AG04449 (cell line): ENCODE results near the gene NAA15.
"Not testable (repeated sequence)": the region's sequence is repeated elsewhere in the genome, so short reads cannot be mapped to it uniquely, and the experiment has no call there.

ENCODE experiments used
- CTCF ChIA-PET: fragments of 350-600 bp; formaldehyde crosslinking; extraction: SDS; loops from one replicate; lab custom pipeline; 2021; ENCODE audit warnings: antibody characterized with exemption; lab: Yijun Ruan, JAX
- POLR2A ChIA-PET: fragments of 400-600, 350-600 bp; formaldehyde crosslinking; extraction: SDS; loops from one replicate; lab custom pipeline; 2020; ENCODE audit warnings: antibody characterized with exemption, inconsistent platforms; lab: Yijun Ruan, JAX
- DNase-seq: peaks from one replicate; pipeline ENCODE4 v3.0.0-alpha.2; 2010; ENCODE audit warnings: low read depth, low spot score
- H3K4me3 ChIP-seq: 2 replicates; pipeline ENCODE4 v1.5.1; 2011; ENCODE audit warnings: low read depth, mild to moderate bottlenecking, control low read depth, low read length
- TF ChIP-seq, protein P1 (sequence below): IDR thresholded peaks from one replicate; pipeline ENCODE4 v1.5.1; 2011; ENCODE audit warnings: mild to moderate bottlenecking, moderate library complexity, low read length, control low read depth, inconsistent platforms; ENCODE audit not compliant: insufficient read depth; ENCODE audit errors: missing control alignments

The NAA15 gene

GRCh38 chr4:139301113-139301820 lies at the start of gene NAA15:
NAA15 (plus strand) TSS chr4:139301505; CDS start chr4:139301778, 273 bp downstream.
- ChIA-PET CTCF (interaction anchor here (0.8 to 2.5 kb wide), 10 partner anchors 12 to 271 kb away, joined by 3 to 12 read pairs (median 4); partner anchors contain the start of gene MGARP), POLR2A (interaction anchor here (0.5 to 2.1 kb wide), 8 partner anchors 10 to 217 kb away, joined by 3 to 7 read pairs (median 4); no protein-coding TSS in a partner anchor)

DNA sequence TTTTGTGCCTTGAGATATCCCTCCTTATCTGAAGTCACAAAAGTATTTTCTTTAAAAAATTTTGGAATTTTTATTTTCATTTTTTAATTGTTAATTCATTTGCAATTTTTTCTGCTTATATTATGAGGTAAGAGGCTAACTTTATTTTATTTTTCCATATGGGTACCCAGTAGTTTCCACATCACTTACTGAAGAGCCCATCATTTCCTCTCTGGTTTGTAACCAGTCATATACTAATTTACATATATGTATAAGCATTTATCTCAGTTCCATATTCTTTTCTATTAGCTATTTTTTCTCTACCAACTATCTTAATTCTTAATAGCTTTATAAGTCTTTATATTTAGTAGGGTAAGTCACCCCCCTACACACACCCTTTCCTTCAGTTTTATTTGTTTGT lies 48.3 kb upstream of the NAA15 start:
- CTCF ChIA-PET = interaction anchor here (1.0 to 2.3 kb wide), 2 partner anchors 21 to 42 kb away, joined by 4 to 6 read pairs; no protein-coding TSS in a partner anchor
- no peak overlapping the region for H3K4me3 ChIP-seq
- POLR2A ChIA-PET = no interaction called here
- TF ChIP-seq, protein P1, sequence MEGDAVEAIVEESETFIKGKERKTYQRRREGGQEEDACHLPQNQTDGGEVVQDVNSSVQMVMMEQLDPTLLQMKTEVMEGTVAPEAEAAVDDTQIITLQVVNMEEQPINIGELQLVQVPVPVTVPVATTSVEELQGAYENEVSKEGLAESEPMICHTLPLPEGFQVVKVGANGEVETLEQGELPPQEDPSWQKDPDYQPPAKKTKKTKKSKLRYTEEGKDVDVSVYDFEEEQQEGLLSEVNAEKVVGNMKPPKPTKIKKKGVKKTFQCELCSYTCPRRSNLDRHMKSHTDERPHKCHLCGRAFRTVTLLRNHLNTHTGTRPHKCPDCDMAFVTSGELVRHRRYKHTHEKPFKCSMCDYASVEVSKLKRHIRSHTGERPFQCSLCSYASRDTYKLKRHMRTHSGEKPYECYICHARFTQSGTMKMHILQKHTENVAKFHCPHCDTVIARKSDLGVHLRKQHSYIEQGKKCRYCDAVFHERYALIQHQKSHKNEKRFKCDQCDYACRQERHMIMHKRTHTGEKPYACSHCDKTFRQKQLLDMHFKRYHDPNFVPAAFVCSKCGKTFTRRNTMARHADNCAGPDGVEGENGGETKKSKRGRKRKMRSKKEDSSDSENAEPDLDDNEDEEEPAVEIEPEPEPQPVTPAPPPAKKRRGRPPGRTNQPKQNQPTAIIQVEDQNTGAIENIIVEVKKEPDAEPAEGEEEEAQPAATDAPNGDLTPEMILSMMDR = no peak
- no peak for DNase-seq

More at GRCh38 chr4:139301113-139301820, at the start of gene NAA15:
- peak within 1 kb of the TSS; percentile 88 for H3K4me3 ChIP-seq
- TF ChIP-seq, protein P1 = no peak
- peak; percentile 80 for DNase-seq

- TF ChIP-seq, protein P1 = no peak
- ChIA-PET POLR2A (interaction anchor here (0.8 to 1.1 kb wide), 2 partner anchors 10 to 42 kb away, joined by 3 to 4 read pairs; no protein-coding TSS in a partner anchor), CTCF (interaction anchor here (2.3 kb wide), 1 partner anchor 41 kb away, joined by 6 read pairs; no protein-coding TSS in a partner anchor)
- DNase-seq = no peak
- H3K4me3 ChIP-seq = no peak overlapping the region
Measured at GRCh38 chr4:139253713-139254112, 47.6 kb upstream of the NAA15 start.

DNA sequence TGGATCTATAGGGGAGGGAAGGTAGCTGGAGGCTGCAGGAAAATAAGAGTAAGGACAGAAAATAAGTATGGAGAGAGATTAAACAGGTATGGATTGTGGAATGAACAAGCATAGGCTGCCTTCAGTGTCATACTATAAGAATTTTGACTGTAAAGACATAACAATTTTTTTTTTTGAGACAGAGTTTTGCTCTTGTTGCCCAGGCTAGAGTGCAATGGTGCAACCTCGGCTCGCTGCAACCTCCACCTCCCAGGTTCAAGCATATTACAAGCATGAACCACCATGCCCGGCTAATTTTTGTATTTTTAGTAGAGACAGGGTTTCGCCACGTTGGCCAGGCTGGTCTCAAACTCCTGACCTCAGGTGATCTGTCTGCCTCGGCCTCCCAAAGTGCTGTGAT lies 45.7 kb upstream of the NAA15 start:
- POLR2A ChIA-PET, DNase-seq, H3K4me3 ChIP-seq: not testable (repeated sequence)
- CTCF ChIA-PET = interaction anchor here (1.0 kb wide), 1 partner anchor 9 kb away, joined by 3 read pairs; no protein-coding TSS in a partner anchor

DNA sequence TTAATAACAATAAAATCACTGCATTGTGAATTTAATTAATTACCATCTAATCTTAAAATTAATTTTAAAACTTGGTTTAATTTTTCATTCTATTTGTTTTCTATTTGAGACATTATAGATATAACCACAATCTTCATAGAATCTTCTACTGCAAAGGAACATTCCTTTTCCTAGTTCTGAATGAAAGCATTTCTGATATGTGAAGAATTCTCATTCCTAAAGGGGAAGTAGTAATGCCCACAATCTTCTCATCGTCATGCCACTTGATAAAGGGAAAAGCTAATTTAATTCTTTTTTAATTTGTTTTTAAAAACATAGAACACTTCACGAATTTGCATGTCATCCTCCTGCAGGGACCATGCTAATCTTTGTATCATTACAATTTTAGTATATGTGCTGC lies 45.0 kb upstream of the NAA15 start:
- CTCF ChIA-PET = interaction anchor here (0.9 to 1.5 kb wide), 7 partner anchors 9 to 361 kb away, joined by 3 to 7 read pairs (median 3); no protein-coding TSS in a partner anchor
- no peak overlapping the region for H3K4me3 ChIP-seq
- POLR2A ChIA-PET = no interaction called here
- no peak for DNase-seq
- TF ChIP-seq, protein P1 = no peak

GRCh38 chr4:139265654-139266053 lies 35.7 kb upstream of the NAA15 start:
- POLR2A ChIA-PET = no interaction called here
- CTCF ChIA-PET = interaction anchor here (0.6 to 1.6 kb wide), 8 partner anchors 9 to 238 kb away, joined by 3 to 5 read pairs (median 3); partner anchors contain the start of gene MGARP
- TF ChIP-seq, protein P1 = no peak
- H3K4me3 ChIP-seq = no peak overlapping the region
- no peak for DNase-seq
